GM12878 (cell line): Measurements from ENCODE around the gene KLHL22. TPM values are rescaled to one million over a fixed set of nuclear protein-coding genes. Genes with fewer than 3 reads are reported as not detected.

Source experiments
- BHLHE40 ChIP-seq, 2 experiments: fragments of 450-650 bp in 1 of 2; IDR thresholded peaks; 2 replicates each; pipeline ENCODE4 v1.6.1; 2011 to 2017; ENCODE audit warnings: low read depth in 2 of 2, borderline replicate concordance in 1 of 2, improper control_type of control experiment in 1 of 2, low read length in 1 of 2, mild to moderate bottlenecking in 1 of 2
- BMI1 ChIP-seq: fragments of 450-650 bp; IDR thresholded peaks from 2 replicates; pipeline ENCODE4 v1.6.1; 2016; ENCODE audit warnings: mild to moderate bottlenecking, moderate library complexity, borderline replicate concordance
- CBX3 ChIP-seq: fragments of 200-600 bp; sonication (generic); IDR thresholded peaks from 2 replicates; pipeline ENCODE4 v1.6.1; 2016; ENCODE audit warnings: low read depth, borderline replicate concordance
- EP300 ChIP-seq, 2 experiments: fragments of 150-350 bp in 1 of 2; IDR thresholded peaks; 2 replicates each; pipeline ENCODE4 v1.6.1; 2011 to 2012; ENCODE audit warnings: low read depth in 2 of 2, low read length in 2 of 2, borderline replicate concordance in 1 of 2, improper control_type of control experiment in 1 of 2, inconsistent platforms in 1 of 2; ENCODE audit not compliant: control insufficient read depth in 1 of 2
- GATAD2B ChIP-seq: fragments of 450-650 bp; conservative IDR thresholded peaks from 2 replicates; pipeline ENCODE4 v1.6.1; 2017; ENCODE audit warnings: low read depth, mild to moderate bottlenecking, moderate library complexity
- IKZF1 ChIP-seq: fragments of 450-650 bp; conservative IDR thresholded peaks from 2 replicates; pipeline ENCODE4 v1.6.1; 2017; ENCODE audit warnings: antibody characterized with exemption, mild to moderate bottlenecking
- IRF4 ChIP-seq: IDR thresholded peaks from 2 replicates; pipeline ENCODE4 v1.6.1; 2011; ENCODE audit warnings: low read depth, low read length
- LARP7 ChIP-seq: fragments of 450-650 bp; IDR thresholded peaks from 2 replicates; pipeline ENCODE4 v1.6.1; 2017; ENCODE audit warnings: mild to moderate bottlenecking
- MXI1 ChIP-seq: fragments of 150-350 bp; IDR thresholded peaks from 2 replicates; pipeline ENCODE4 v1.6.1; 2011; ENCODE audit warnings: low read depth, mild to moderate bottlenecking, inconsistent platforms, low read length, improper control_type of control experiment
- NFXL1 ChIP-seq: fragments of 450-650 bp; IDR thresholded peaks from 2 replicates; pipeline ENCODE4 v1.6.1; 2017; ENCODE audit warnings: antibody characterized with exemption, mild to moderate bottlenecking, borderline replicate concordance
- RAD21 ChIP-seq: IDR thresholded peaks from 2 replicates; pipeline ENCODE4 v1.6.1; 2011; ENCODE audit warnings: mild to moderate bottlenecking, low read depth, low read length, moderate library complexity; ENCODE audit not compliant: insufficient read depth
- RAD51 ChIP-seq: fragments of 450-650 bp; IDR thresholded peaks from 2 replicates; pipeline ENCODE4 v1.6.1; 2016; ENCODE audit warnings: moderate library complexity, mild to moderate bottlenecking, inconsistent platforms
- RB1 ChIP-seq: fragments of 450-650 bp; formaldehyde crosslinking; IDR thresholded peaks from 2 replicates; pipeline ENCODE4 v1.6.1; 2017; ENCODE audit warnings: mild to moderate bottlenecking, borderline replicate concordance
- RCOR1 ChIP-seq: conservative IDR thresholded peaks from 2 replicates; pipeline ENCODE4 v1.6.1; 2012; ENCODE audit warnings: low read depth, low read length, improper control_type of control experiment
- RELB ChIP-seq: fragments of 450-650 bp; IDR thresholded peaks from 2 replicates; pipeline ENCODE4 v1.6.1; 2017; ENCODE audit warnings: low read depth, mild to moderate bottlenecking, moderate library complexity
- TAF1 ChIP-seq: IDR thresholded peaks from 2 replicates; pipeline ENCODE4 v1.6.1; 2011; ENCODE audit warnings: mild to moderate bottlenecking, low read depth, low read length, borderline replicate concordance
- ZBTB40 ChIP-seq: fragments of 450-650 bp; IDR thresholded peaks from 2 replicates; pipeline ENCODE4 v1.6.1; 2016; ENCODE audit warnings: mild to moderate bottlenecking, moderate library complexity, borderline replicate concordance
- ZNF207 ChIP-seq: fragments of 450-650 bp; IDR thresholded peaks from 2 replicates; pipeline ENCODE4 v1.6.1; 2014; ENCODE audit warnings: antibody characterized with exemption, mild to moderate bottlenecking, borderline replicate concordance
- ZNF384 ChIP-seq: IDR thresholded peaks from 2 replicates; pipeline ENCODE4 v1.6.1; 2012; ENCODE audit warnings: low read depth, mild to moderate bottlenecking, low read length, improper control_type of control experiment, borderline replicate concordance
- ZNF687 ChIP-seq: fragments of 450-650 bp; IDR thresholded peaks from 2 replicates; pipeline ENCODE4 v1.6.1; 2017; ENCODE audit warnings: mild to moderate bottlenecking, moderate library complexity
- polyA plus RNA-seq, 11 experiments: library from polyadenylated mRNA; depleted of rRNA in 4 of 11; unstranded in 6 of 11; stranded (reverse) in 5 of 11; fragments of >200 nt; fragmentation: Nextera tagmentation in 4 of 11; fragmentation: Illumina TruSeq in 1 of 11; extraction: Ambion mirVana in 4 of 11; extraction: Trizol in 1 of 11; gene quantifications; 1 replicate in 1 of 11; 2 replicates in 10 of 11; pipeline versions ENCODE4 v1.2.1 to v1.2.3, GENCODE V29; 2011 to 2016; ENCODE audit warnings: inconsistent platforms in 2 of 11, missing spikeins in 2 of 11, low read depth in 1 of 11
- total RNA-seq, 4 experiments: library from RNA; depleted of rRNA in 3 of 4; stranded (reverse); fragments of >200 nt in 3 of 4; fragmentation: Illumina TruSeq in 1 of 4; extraction: Trizol in 1 of 4; gene quantifications; 2 replicates each; pipeline versions ENCODE4 v1.2.1 to v1.2.3, GENCODE V29; 2013 to 2021

KLHL22 gene
- total and polyA plus RNA-seq, 10 of the 15 experiments (the other 5 are each of a cell fraction or from before 2014, with no cell fraction given): 0.06 to 22.1 (median 14.2) TPM

- TF ChIP-seq RCOR1 (no peak), MXI1 (no peak), NFXL1 (no peak), RELB (no peak), ZNF384 (peak; percentile 99), IRF4 (no peak), RAD51 (no peak), ZBTB40 (no peak), RAD21 (peak; percentile 79), IKZF1 (0 out of 2 replicates have a peak, but pooled peaks have one; percentile 21), EP300 (IDR thresholded peaks at IDR 0.05; ENCODE audit: borderline replicate concordance in 1 of 2, control insufficient read depth in 1 of 2, low read depth in 2 of 2, low read length in 2 of 2) (no peak), TAF1 (no peak), BHLHE40 (IDR thresholded peaks at IDR 0.05; ENCODE audit: borderline replicate concordance in 1 of 2, low read depth in 2 of 2, low read length in 1 of 2) (peak; percentile 37 to 84; a peak in 3 of 4 replicates), ZNF207 (no peak), ZNF687 (no peak), LARP7 (no peak), CBX3 (no peak), GATAD2B (no peak), RB1 (no peak), BMI1 (no peak)
Observed at GRCh38 chr22:20418211-20418788, 77.3 kb downstream of the KLHL22 start (continued).
